Neural cell (in vitro differentiated cells): ENCODE results near the gene TRAM2. TPM values are rescaled to one million over a fixed set of nuclear protein-coding genes. Genes with fewer than 3 reads are reported as not detected.

Experiments used
- H2AFZ ChIP-seq: fragments of 200-600, 300-800 bp; sonication (generic), shearing (Covaris generic); 2 replicates; pipeline ENCODE4 v1.6.0; 2014; ENCODE audit warnings: low read depth, mild to moderate bottlenecking, antibody characterized with exemption, low read length, moderate library complexity
- H3F3A ChIP-seq: fragments of 200-600 bp; shearing (Covaris generic); 2 replicates; pipeline ENCODE4 v1.6.1; 2016; ENCODE audit warnings: mild to moderate bottlenecking, moderate library complexity, mixed read lengths, antibody characterized with exemption, low read length; ENCODE audit not compliant: insufficient read depth, poor library complexity, severe bottlenecking
- H3K27ac ChIP-seq: fragments of 200-600, 300-800 bp; sonication (generic), shearing (Covaris generic); 2 replicates; pipeline ENCODE4 v1.5.1; 2014; ENCODE audit warnings: mild to moderate bottlenecking, low read length, moderate library complexity
- H3K27me3 ChIP-seq: fragments of 300-800, 200-600 bp; sonication (generic), shearing (Covaris generic); 2 replicates; pipeline ENCODE4 v1.6.0; 2014; ENCODE audit warnings: mild to moderate bottlenecking, low read depth, low read length, moderate library complexity; ENCODE audit not compliant: insufficient read depth
- H3K36me3 ChIP-seq: fragments of 300-800, 200-600 bp; sonication (generic), shearing (Covaris generic); 2 replicates; pipeline ENCODE4 v1.5.1; 2014; ENCODE audit warnings: mild to moderate bottlenecking, antibody characterized with exemption, low read length, moderate library complexity; ENCODE audit not compliant: insufficient read depth
- H3K4me2 ChIP-seq: fragments of 300-800, 200-600 bp; sonication (generic), shearing (Covaris generic); 2 replicates; pipeline ENCODE4 v1.6.0; 2014; ENCODE audit warnings: mild to moderate bottlenecking, low read length
- H3K4me3 ChIP-seq: fragments of 300-800, 200-600 bp; sonication (generic), shearing (Covaris generic); 2 replicates; pipeline ENCODE4 v1.5.1; 2014; ENCODE audit warnings: mild to moderate bottlenecking, low read length, moderate library complexity
- H3K79me2 ChIP-seq: fragments of 200-600 bp; shearing (Covaris generic); replicated peaks from 2 replicates; pipeline ENCODE4 v1.6.0; 2014; ENCODE audit warnings: mild to moderate bottlenecking, low read length, moderate library complexity; ENCODE audit not compliant: insufficient read depth
- H3K9ac ChIP-seq: fragments of 300-800, 200-600 bp; sonication (generic), shearing (Covaris generic); 2 replicates; pipeline ENCODE4 v1.6.1; 2016; ENCODE audit warnings: mild to moderate bottlenecking, low read length, mixed read lengths
- H3K9me2 ChIP-seq: fragments of 200-600 bp; shearing (Covaris generic); 2 replicates; pipeline ENCODE4 v1.6.1; 2016; ENCODE audit warnings: mild to moderate bottlenecking, low read length, mixed read lengths; ENCODE audit not compliant: insufficient read depth
- H3K9me3 ChIP-seq: fragments of 200-600, 300-800 bp; sonication (generic), shearing (Covaris generic); 2 replicates; pipeline ENCODE4 v1.6.1; 2016; ENCODE audit warnings: mild to moderate bottlenecking, mixed run types, low read length, moderate library complexity, mixed read lengths
- H4K20me1 ChIP-seq: fragments of 200-600 bp; shearing (Covaris generic); 2 replicates; pipeline ENCODE4 v1.6.1; 2016; ENCODE audit warnings: mild to moderate bottlenecking, mixed run types; ENCODE audit not compliant: insufficient read depth
- EP300 ChIP-seq: fragments of 450-650 bp; conservative IDR thresholded peaks from 2 replicates; pipeline ENCODE4 v1.6.1; 2014; ENCODE audit warnings: antibody characterized with exemption, mild to moderate bottlenecking, moderate library complexity; ENCODE audit not compliant: poor library complexity, severe bottlenecking
- EZH2 ChIP-seq: fragments of 200-600, 300-800 bp; shearing (Covaris generic), sonication (generic); IDR thresholded peaks from 2 replicates; pipeline ENCODE4 v1.6.1; 2014; ENCODE audit warnings: antibody characterized with exemption, low read length, borderline replicate concordance, mild to moderate bottlenecking; ENCODE audit not compliant: insufficient read depth, poor library complexity, severe bottlenecking
- MXI1 ChIP-seq: fragments of 450-650 bp; conservative IDR thresholded peaks from 2 replicates; pipeline ENCODE4 v1.6.1; 2014; ENCODE audit warnings: antibody characterized with exemption, mild to moderate bottlenecking; ENCODE audit not compliant: poor library complexity, severe bottlenecking
- POLR2AphosphoS5 ChIP-seq: IDR thresholded peaks from 2 replicates; pipeline ENCODE4 v1.6.1; 2012
- RAD21 ChIP-seq: fragments of 450-650 bp; conservative IDR thresholded peaks from 2 replicates; pipeline ENCODE4 v1.6.1; 2014; ENCODE audit warnings: antibody characterized with exemption, mild to moderate bottlenecking, moderate library complexity
- SMC3 ChIP-seq: fragments of 450-650 bp; conservative IDR thresholded peaks from 2 replicates; pipeline ENCODE4 v1.6.1; 2014; ENCODE audit warnings: antibody characterized with exemption, mild to moderate bottlenecking, moderate library complexity; ENCODE audit not compliant: poor library complexity
- TAF1 ChIP-seq: IDR thresholded peaks from 2 replicates; pipeline ENCODE4 v1.6.1; 2012; ENCODE audit warnings: low read depth
- polyA plus RNA-seq: library from polyadenylated mRNA; depleted of rRNA; stranded (reverse); fragments of >200 nt; gene quantifications from 2 replicates; pipeline ENCODE4 v1.2.3, GENCODE V29; 2014
- TF ChIP-seq, protein P1 (sequence below): fragments of 450-650 bp; IDR thresholded peaks from 2 replicates; pipeline ENCODE4 v1.5.1; 2014; ENCODE audit warnings: antibody characterized with exemption, mild to moderate bottlenecking, moderate library complexity; ENCODE audit not compliant: poor library complexity, severe bottlenecking
- TF ChIP-seq, protein P2 (sequence below): IDR thresholded peaks from 2 replicates; pipeline ENCODE4 v1.6.1; 2012; ENCODE audit warnings: borderline replicate concordance

Gene TRAM2
- polyA plus RNA-seq, 1 donor from 2014 or later: 0.41 TPM

DNA sequence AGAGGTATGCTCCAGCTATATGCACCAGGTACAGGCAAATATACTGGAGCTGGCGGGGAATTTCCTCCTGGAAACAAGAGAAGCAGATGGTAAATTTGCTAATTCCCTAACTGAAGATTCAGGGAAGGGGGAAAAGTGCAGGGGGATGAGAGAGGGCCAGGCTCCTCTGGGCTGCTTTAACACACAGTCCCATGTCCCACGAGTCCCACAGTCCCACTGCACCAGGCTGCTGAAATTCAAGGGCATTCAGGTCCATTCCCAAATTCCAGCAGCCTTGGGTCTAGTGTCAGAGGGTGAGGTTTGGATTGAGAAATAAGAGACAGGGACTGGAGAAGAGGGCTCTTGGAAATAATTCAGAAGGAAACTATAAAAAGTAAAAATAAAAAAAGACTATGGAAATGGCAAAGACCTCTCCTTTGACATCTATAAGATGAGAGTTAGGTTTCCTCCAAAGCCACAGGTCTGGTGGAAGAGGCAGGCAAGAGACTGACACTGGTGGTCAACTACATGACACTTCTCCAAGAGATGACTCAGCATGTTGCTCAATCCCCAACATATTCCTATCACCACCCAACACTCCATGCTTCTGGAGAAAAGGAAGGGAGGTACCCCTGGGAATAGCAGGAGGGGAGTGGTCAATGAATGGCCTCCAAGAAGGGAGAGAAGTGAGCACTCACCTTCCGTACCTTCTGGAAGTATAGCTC, 69.2 kb downstream of the TRAM2 start:
- Histone ChIP-seq H3K9me3 (no peaks in the 10 kb centered on the region), H3K9me2 (no peaks in the 10 kb centered on the region), H4K20me1 (no peaks in the 10 kb centered on the region), H3K36me3 (no peaks in the 10 kb centered on the region), H3K27me3 (no peaks in the 10 kb centered on the region), H3F3A (no peaks in the 10 kb centered on the region), H3K79me2 (no peaks in the 10 kb centered on the region), H2AFZ (no peak overlapping the region), H3K9ac (no peak overlapping the region), H3K27ac (no peak overlapping the region), H3K4me3 (no peak overlapping the region), H3K4me2 (no peak overlapping the region)
- TF ChIP-seq EZH2 (no peak), RAD21 (no peak), MXI1 (no peak), EP300 (no peak), SMC3 (no peak), POLR2AphosphoS5 (no peak), TAF1 (no peak)
- TF ChIP-seq, protein P1, sequence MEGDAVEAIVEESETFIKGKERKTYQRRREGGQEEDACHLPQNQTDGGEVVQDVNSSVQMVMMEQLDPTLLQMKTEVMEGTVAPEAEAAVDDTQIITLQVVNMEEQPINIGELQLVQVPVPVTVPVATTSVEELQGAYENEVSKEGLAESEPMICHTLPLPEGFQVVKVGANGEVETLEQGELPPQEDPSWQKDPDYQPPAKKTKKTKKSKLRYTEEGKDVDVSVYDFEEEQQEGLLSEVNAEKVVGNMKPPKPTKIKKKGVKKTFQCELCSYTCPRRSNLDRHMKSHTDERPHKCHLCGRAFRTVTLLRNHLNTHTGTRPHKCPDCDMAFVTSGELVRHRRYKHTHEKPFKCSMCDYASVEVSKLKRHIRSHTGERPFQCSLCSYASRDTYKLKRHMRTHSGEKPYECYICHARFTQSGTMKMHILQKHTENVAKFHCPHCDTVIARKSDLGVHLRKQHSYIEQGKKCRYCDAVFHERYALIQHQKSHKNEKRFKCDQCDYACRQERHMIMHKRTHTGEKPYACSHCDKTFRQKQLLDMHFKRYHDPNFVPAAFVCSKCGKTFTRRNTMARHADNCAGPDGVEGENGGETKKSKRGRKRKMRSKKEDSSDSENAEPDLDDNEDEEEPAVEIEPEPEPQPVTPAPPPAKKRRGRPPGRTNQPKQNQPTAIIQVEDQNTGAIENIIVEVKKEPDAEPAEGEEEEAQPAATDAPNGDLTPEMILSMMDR: no peak
- TF ChIP-seq, protein P2, sequence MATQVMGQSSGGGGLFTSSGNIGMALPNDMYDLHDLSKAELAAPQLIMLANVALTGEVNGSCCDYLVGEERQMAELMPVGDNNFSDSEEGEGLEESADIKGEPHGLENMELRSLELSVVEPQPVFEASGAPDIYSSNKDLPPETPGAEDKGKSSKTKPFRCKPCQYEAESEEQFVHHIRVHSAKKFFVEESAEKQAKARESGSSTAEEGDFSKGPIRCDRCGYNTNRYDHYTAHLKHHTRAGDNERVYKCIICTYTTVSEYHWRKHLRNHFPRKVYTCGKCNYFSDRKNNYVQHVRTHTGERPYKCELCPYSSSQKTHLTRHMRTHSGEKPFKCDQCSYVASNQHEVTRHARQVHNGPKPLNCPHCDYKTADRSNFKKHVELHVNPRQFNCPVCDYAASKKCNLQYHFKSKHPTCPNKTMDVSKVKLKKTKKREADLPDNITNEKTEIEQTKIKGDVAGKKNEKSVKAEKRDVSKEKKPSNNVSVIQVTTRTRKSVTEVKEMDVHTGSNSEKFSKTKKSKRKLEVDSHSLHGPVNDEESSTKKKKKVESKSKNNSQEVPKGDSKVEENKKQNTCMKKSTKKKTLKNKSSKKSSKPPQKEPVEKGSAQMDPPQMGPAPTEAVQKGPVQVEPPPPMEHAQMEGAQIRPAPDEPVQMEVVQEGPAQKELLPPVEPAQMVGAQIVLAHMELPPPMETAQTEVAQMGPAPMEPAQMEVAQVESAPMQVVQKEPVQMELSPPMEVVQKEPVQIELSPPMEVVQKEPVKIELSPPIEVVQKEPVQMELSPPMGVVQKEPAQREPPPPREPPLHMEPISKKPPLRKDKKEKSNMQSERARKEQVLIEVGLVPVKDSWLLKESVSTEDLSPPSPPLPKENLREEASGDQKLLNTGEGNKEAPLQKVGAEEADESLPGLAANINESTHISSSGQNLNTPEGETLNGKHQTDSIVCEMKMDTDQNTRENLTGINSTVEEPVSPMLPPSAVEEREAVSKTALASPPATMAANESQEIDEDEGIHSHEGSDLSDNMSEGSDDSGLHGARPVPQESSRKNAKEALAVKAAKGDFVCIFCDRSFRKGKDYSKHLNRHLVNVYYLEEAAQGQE: no peak

DNA sequence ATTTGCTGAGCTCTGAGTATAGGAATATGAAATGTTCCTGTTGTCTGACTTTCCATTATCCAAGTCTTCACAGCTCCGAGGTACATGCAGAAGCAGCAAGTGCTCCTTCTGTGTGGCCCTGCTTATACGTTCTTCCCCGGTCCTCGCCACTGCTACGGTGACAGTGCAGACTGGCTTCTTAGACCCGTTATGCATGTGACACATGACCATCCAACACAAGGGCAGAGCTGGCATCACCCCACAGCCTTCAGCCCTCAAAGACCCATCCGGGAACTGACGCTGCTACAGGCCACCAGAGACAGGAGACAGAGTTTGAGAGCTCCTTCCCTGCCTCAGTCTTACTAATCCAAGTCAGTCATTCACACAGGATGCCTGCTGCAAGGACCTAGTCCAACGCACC, 70.4 kb downstream of the TRAM2 start:
- H3K36me3 ChIP-seq: no peaks in the 10 kb centered on the region

More for the DNA sequence above, 70.4 kb downstream of the TRAM2 start:
- no peaks in the 10 kb centered on the region for H3K79me2 ChIP-seq
- H2AFZ ChIP-seq: no peak overlapping the region
- no peak overlapping the region for H3K4me3 ChIP-seq
- no peak overlapping the region for H3K9ac ChIP-seq
- H3K27ac ChIP-seq: no peak overlapping the region
- no peaks in the 10 kb centered on the region for H4K20me1 ChIP-seq
- no peaks in the 10 kb centered on the region for H3K9me3 ChIP-seq
- H3K27me3 ChIP-seq: no peaks in the 10 kb centered on the region
- TF ChIP-seq POLR2AphosphoS5 (no peak), EZH2 (no peak), SMC3 (no peak), MXI1 (no peak), TAF1 (no peak), RAD21 (no peak), EP300 (no peak)
- TF ChIP-seq, protein P2: no peak
- TF ChIP-seq, protein P1: no peak
- no peak overlapping the region for H3K4me2 ChIP-seq
- no peaks in the 10 kb centered on the region for H3F3A ChIP-seq
- H3K9me2 ChIP-seq: no peaks in the 10 kb centered on the region
